GM12878 (cell line): ENCODE results near the gene MAPK8IP1. TPM values are rescaled to one million over a fixed set of nuclear protein-coding genes. Genes with fewer than 3 reads are reported as not detected.

Experiments
- CEBPZ ChIP-seq: fragments of 150-350 bp; IDR thresholded peaks from 2 replicates; pipeline ENCODE4 v1.6.1; 2016; ENCODE audit warnings: low read depth, low read length
- CTCF ChIP-seq, 3 experiments: IDR thresholded peaks in 2 of 3; conservative IDR thresholded peaks in 1 of 3; 2 replicates each; pipeline ENCODE4 v1.5.1; 2011; ENCODE audit warnings: low read depth in 3 of 3, low read length in 3 of 3, mild to moderate bottlenecking in 3 of 3, control low read depth in 2 of 3, moderate library complexity in 2 of 3, inconsistent platforms in 1 of 3, mixed read lengths in 1 of 3; ENCODE audit not compliant: control insufficient read depth in 2 of 3, insufficient read depth in 1 of 3; ENCODE audit errors: extremely low read depth in 1 of 3
- KDM1A ChIP-seq: fragments of 200-600 bp; sonication (generic); IDR thresholded peaks from 2 replicates; pipeline ENCODE4 v1.6.1; 2016; ENCODE audit warnings: borderline replicate concordance
- MEF2A ChIP-seq: IDR thresholded peaks from 2 replicates; pipeline ENCODE4 v1.6.1; 2011; ENCODE audit warnings: low read depth, mild to moderate bottlenecking, low read length, moderate library complexity; ENCODE audit not compliant: insufficient read depth
- MEF2B ChIP-seq: fragments of 450-650 bp; IDR thresholded peaks from 2 replicates; pipeline ENCODE4 v1.6.1; 2018; ENCODE audit warnings: mild to moderate bottlenecking, moderate library complexity; ENCODE audit not compliant: partially characterized antibody, poor library complexity, severe bottlenecking
- NKRF ChIP-seq: fragments of 450-650 bp; conservative IDR thresholded peaks from 2 replicates; pipeline ENCODE4 v1.6.1; 2017; ENCODE audit warnings: mild to moderate bottlenecking, moderate library complexity
- SKIL ChIP-seq: fragments of 450-650 bp; IDR thresholded peaks from 2 replicates; pipeline ENCODE4 v1.6.1; 2017; ENCODE audit warnings: mild to moderate bottlenecking, low read depth, inconsistent platforms; ENCODE audit not compliant: poor library complexity, severe bottlenecking
- SRF ChIP-seq, 2 experiments: IDR thresholded peaks; 2 replicates each; pipeline ENCODE4 v1.6.1; 2011; ENCODE audit warnings: low read depth in 2 of 2, low read length in 2 of 2, mild to moderate bottlenecking in 1 of 2, moderate library complexity in 1 of 2
- SUZ12 ChIP-seq: fragments of 200-600 bp; sonication (generic); IDR thresholded peaks from one replicate; pipeline ENCODE4 v1.6.1; 2018; ENCODE audit warnings: antibody characterized with exemption, mild to moderate bottlenecking; ENCODE audit not compliant: unreplicated experiment
- TCF12 ChIP-seq: IDR thresholded peaks from 2 replicates; pipeline ENCODE4 v1.6.1; 2011; ENCODE audit warnings: low read depth, mild to moderate bottlenecking, low read length
- ZBTB40 ChIP-seq: fragments of 450-650 bp; IDR thresholded peaks from 2 replicates; pipeline ENCODE4 v1.6.1; 2016; ENCODE audit warnings: mild to moderate bottlenecking, moderate library complexity, borderline replicate concordance
- ZZZ3 ChIP-seq: IDR thresholded peaks from 2 replicates; pipeline ENCODE4 v1.6.1; 2011; ENCODE audit warnings: low read depth; ENCODE audit not compliant: control insufficient read depth, insufficient read length
- polyA plus RNA-seq, 11 experiments: library from polyadenylated mRNA; depleted of rRNA in 4 of 11; unstranded in 6 of 11; stranded (reverse) in 5 of 11; fragments of >200 nt; fragmentation: Nextera tagmentation in 4 of 11; fragmentation: Illumina TruSeq in 1 of 11; extraction: Ambion mirVana in 4 of 11; extraction: Trizol in 1 of 11; gene quantifications; 1 replicate in 1 of 11; 2 replicates in 10 of 11; pipeline versions ENCODE4 v1.2.1 to v1.2.3, GENCODE V29; 2011 to 2016; ENCODE audit warnings: inconsistent platforms in 2 of 11, missing spikeins in 2 of 11, low read depth in 1 of 11
- total RNA-seq, 4 experiments: library from RNA; depleted of rRNA in 3 of 4; stranded (reverse); fragments of >200 nt in 3 of 4; fragmentation: Illumina TruSeq in 1 of 4; extraction: Trizol in 1 of 4; gene quantifications; 2 replicates each; pipeline versions ENCODE4 v1.2.1 to v1.2.3, GENCODE V29; 2013 to 2021

MAPK8IP1 gene
- total and polyA plus RNA-seq, 10 of the 15 experiments (the other 5 are each of a cell fraction or from before 2014, with no cell fraction given) = 0.04 to 0.44 (median 0.11) TPM; not detected in 2

- peak; percentile 92 to 99 (median 93); a peak in 5 of 6 replicates for TF ChIP-seq CTCF (IDR thresholded peaks at IDR 0.05 in 2 of 3, conservative IDR thresholded peaks at IDR 0.05 in 1 of 3; ENCODE audit: control insufficient read depth in 2 of 3, extremely low read depth in 1 of 3, insufficient read depth in 1 of 3, low read depth in 3 of 3, low read length in 3 of 3)
- TF ChIP-seq SKIL = peak; percentile 22
- TF ChIP-seq KDM1A = no peak
- TF ChIP-seq ZZZ3 = no peak
- TF ChIP-seq MEF2B = peak; percentile 13
- TF ChIP-seq SUZ12 = no peak
- TF ChIP-seq MEF2A = no peak
- TF ChIP-seq SRF (IDR thresholded peaks at IDR 0.05; ENCODE audit: low read depth in 2 of 2, low read length in 2 of 2) = 0 out of 4 replicates have a peak, but pooled peaks of 1 of the 2 experiments have one; percentile 18
- no peak for TF ChIP-seq CEBPZ
- TF ChIP-seq ZBTB40 = no peak; the same call in 1 of the 2 replicates
- TF ChIP-seq TCF12 = 0 out of 2 replicates have a peak, but pooled peaks have one; percentile 28
- peak; percentile 24; the same call in 1 of the 2 replicates for TF ChIP-seq NKRF
Measured at GRCh38 chr11:45843158-45843924, 42.1 kb upstream of the MAPK8IP1 start (continued).
